WTC11 (cell line): ENCODE results near the gene KERA.

Source experiments
- ATF2 ChIP-seq: sonication (generic); formaldehyde crosslinking; IDR thresholded peaks from 2 replicates; pipeline ENCODE4 v1.8.1; 2022; ENCODE audit warnings: low read depth, missing genetic modification reagents, borderline replicate concordance
- ATF3 ChIP-seq: sonication (generic); formaldehyde crosslinking; conservative IDR thresholded peaks from 2 replicates; pipeline ENCODE4 v1.8.1; 2022; ENCODE audit warnings: mild to moderate bottlenecking, missing genetic modification reagents
- CREB1 ChIP-seq: sonication (generic); formaldehyde crosslinking; IDR thresholded peaks from 2 replicates; pipeline ENCODE4 v1.8.0; 2023; ENCODE audit warnings: mild to moderate bottlenecking, missing genetic modification reagents
- CTCF ChIP-seq: fragments of 200-600 bp; IDR thresholded peaks from 2 replicates; pipeline ENCODE4 v1.8.0; 2022; ENCODE audit warnings: antibody characterized with exemption
- E2F1 ChIP-seq: sonication (generic); formaldehyde crosslinking; IDR thresholded peaks from 2 replicates; pipeline ENCODE4 v1.8.0; 2022; ENCODE audit warnings: mild to moderate bottlenecking, missing genetic modification reagents
- FOXP4 ChIP-seq: sonication (generic); formaldehyde crosslinking; IDR thresholded peaks from 2 replicates; pipeline ENCODE4 v1.8.0; 2022; ENCODE audit warnings: mild to moderate bottlenecking, missing genetic modification reagents
- KAT7 ChIP-seq: sonication (generic); formaldehyde crosslinking; IDR thresholded peaks from 2 replicates; pipeline ENCODE4 v1.8.1; 2023; ENCODE audit warnings: missing genetic modification reagents, mild to moderate bottlenecking, borderline replicate concordance
- MAX ChIP-seq: sonication (generic); formaldehyde crosslinking; IDR thresholded peaks from 2 replicates; pipeline ENCODE4 v1.8.0; 2022; ENCODE audit warnings: mild to moderate bottlenecking, missing genetic modification reagents
- MLX ChIP-seq: sonication (generic); formaldehyde crosslinking; IDR thresholded peaks from 2 replicates; pipeline ENCODE4 v1.8.1; 2023; ENCODE audit warnings: mild to moderate bottlenecking, missing genetic modification reagents, moderate library complexity
- TEAD4 ChIP-seq: sonication (generic); formaldehyde crosslinking; IDR thresholded peaks from 2 replicates; pipeline ENCODE4 v1.8.0; 2022; ENCODE audit warnings: mild to moderate bottlenecking, missing genetic modification reagents
- USF1 ChIP-seq: sonication (generic); formaldehyde crosslinking; IDR thresholded peaks from 2 replicates; pipeline ENCODE4 v1.8.0; 2022; ENCODE audit warnings: mild to moderate bottlenecking, missing genetic modification reagents
- USF2 ChIP-seq: sonication (generic); formaldehyde crosslinking; IDR thresholded peaks from 2 replicates; pipeline ENCODE4 v1.8.1; 2023; ENCODE audit warnings: mild to moderate bottlenecking, missing genetic modification reagents, moderate library complexity
- ZSCAN18 ChIP-seq: fragments of 250-450 bp; sonication (Bioruptor Pico); IDR thresholded peaks from 2 replicates; pipeline ENCODE4 v2.1.2; 2022; ENCODE audit warnings: mild to moderate bottlenecking, moderate library complexity

- TF ChIP-seq CTCF (no peak), USF1 (CRISPR knock-in tag) (no peak), E2F1 (CRISPR knock-in tag) (no peak), TEAD4 (CRISPR knock-in tag) (no peak), ZSCAN18 (no peak), MLX (CRISPR knock-in tag) (no peak), CREB1 (CRISPR knock-in tag) (no peak), ATF2 (CRISPR knock-in tag) (no peak), USF2 (no peak), MAX (CRISPR knock-in tag) (no peak), ATF3 (no peak), KAT7 (CRISPR knock-in tag) (no peak), FOXP4 (no peak)
Observed at GRCh38 chr12:91077228-91077954, 19.6 kb upstream of the KERA start.
